Measurements from ENCODE around the gene SPDYE2B.
"Not testable (repeated sequence)": the region's sequence is repeated elsewhere in the genome, so short reads cannot be mapped to it uniquely, and the experiment has no call there.

The SPDYE2B gene

GRCh38 chr7:102636956-102637355 lies 13.2 kb upstream of the SPDYE2B start:
- FAIRE-seq; DNase-seq (ENCODE audit: insufficient read length): not testable (repeated sequence)

GRCh38 chr7:102638848-102639247 lies 11.3 kb upstream of the SPDYE2B start:
- not testable (repeated sequence) for DNase-seq (ENCODE audit: insufficient read length); FAIRE-seq

GRCh38 chr7:102642691-102643090 lies 7.4 kb upstream of the SPDYE2B start, which contains the start of gene UPK3BL1:
Gene UPK3BL1, minus strand, starts transcription at chr7:102642791. Its CDS starts 50 bp downstream, at chr7:102642741.
- FAIRE-seq; DNase-seq (ENCODE audit: insufficient read length): not testable (repeated sequence)

GRCh38 chr7:102643404-102643803 lies 6.7 kb upstream of the SPDYE2B start:
- not testable (repeated sequence) for DNase-seq (ENCODE audit: insufficient read length); FAIRE-seq

- not testable (repeated sequence) for DNase-seq (ENCODE audit: insufficient read length); FAIRE-seq
Measured at GRCh38 chr7:102647813-102648212, 2.3 kb upstream of the SPDYE2B start.

GRCh38 chr7:102664765-102665164 lies 14.6 kb downstream of the SPDYE2B start:
- DNase-seq (ENCODE audit: insufficient read length); FAIRE-seq: not testable (repeated sequence)

- not testable (repeated sequence) for FAIRE-seq; DNase-seq (ENCODE audit: insufficient read length)
Measured at GRCh38 chr7:102666850-102667249, 16.7 kb downstream of the SPDYE2B start.

- not testable (repeated sequence) for FAIRE-seq; DNase-seq (ENCODE audit: insufficient read length)
Measured at GRCh38 chr7:102667523-102667922, 17.4 kb downstream of the SPDYE2B start.

GRCh38 chr7:102671166-102671955 lies 21.2 kb downstream of the SPDYE2B start, which contains the start of gene POLR2J2:
Gene POLR2J2, minus strand, starts transcription at chr7:102671663. Its CDS starts 62 bp downstream, at chr7:102671601.
- TF ChIP-seq TAF1 (IDR thresholded peaks at IDR 0.05; ENCODE audit: borderline replicate concordance, low read depth, low read length), result 0 out of 2 replicates have a peak, but pooled peaks have one; percentile 30
- peak; percentile 35; the same call in 1 of the 2 replicates for TF ChIP-seq POLR2A (IDR thresholded peaks at IDR 0.05; ENCODE audit: low read depth, low read length)
- DNase-seq (ENCODE audit: insufficient read length), result peak; percentile 47
- FAIRE-seq, result not testable (repeated sequence)

GRCh38 chr7:102671956-102672307 lies 21.8 kb downstream of the SPDYE2B start:
- FAIRE-seq; DNase-seq (ENCODE audit: insufficient read length): not testable (repeated sequence)

- not testable (repeated sequence) for FAIRE-seq; DNase-seq (ENCODE audit: insufficient read length)
Measured at GRCh38 chr7:102673447-102674067, 23.4 kb downstream of the SPDYE2B start.

- FAIRE-seq; DNase-seq (ENCODE audit: insufficient read length): not testable (repeated sequence)
Measured at GRCh38 chr7:102675545-102675944, 25.4 kb downstream of the SPDYE2B start.

GRCh38 chr7:102680780-102681179 lies 30.7 kb downstream of the SPDYE2B start:
- not testable (repeated sequence) for DNase-seq (ENCODE audit: insufficient read length); FAIRE-seq

GRCh38 chr7:102682560-102682959 lies 32.4 kb downstream of the SPDYE2B start:
- FAIRE-seq; DNase-seq (ENCODE audit: insufficient read length): not testable (repeated sequence)

GRCh38 chr7:102688299-102689036 lies 38.3 kb downstream of the SPDYE2B start:
- FAIRE-seq; DNase-seq (ENCODE audit: insufficient read length): not testable (repeated sequence)

GRCh38 chr7:102689436-102690282 lies 39.5 kb downstream of the SPDYE2B start:
- not testable (repeated sequence) for DNase-seq (ENCODE audit: insufficient read length); FAIRE-seq

- DNase-seq (ENCODE audit: insufficient read length); FAIRE-seq: not testable (repeated sequence)
Measured at GRCh38 chr7:102690602-102691001, 40.5 kb downstream of the SPDYE2B start.

- FAIRE-seq; DNase-seq (ENCODE audit: insufficient read length): not testable (repeated sequence)
Measured at GRCh38 chr7:102694008-102694407, 43.9 kb downstream of the SPDYE2B start.

GRCh38 chr7:102695033-102695552 lies 45.0 kb downstream of the SPDYE2B start:
- FAIRE-seq, result peak; percentile 90
- not testable (repeated sequence) for DNase-seq (ENCODE audit: insufficient read length)
